Measurements from ENCODE around the gene RAB15.

- TF ChIP-seq CTCF (IDR thresholded peaks at IDR 0.05; ENCODE audit: insufficient read depth, low read depth, low read length) (no peak), EZH2 (IDR thresholded peaks at IDR 0.05; ENCODE audit: insufficient read depth, low read length) (no peak)
Measured at GRCh38 chr14:64926398-64926995, 45.6 kb downstream of the RAB15 start.

Measured in astrocyte (in vitro differentiated cells and primary cell).